Fibroblast of lung (primary cell): ENCODE results near the gene C1QTNF9.

ENCODE experiments used
- CTCF ChIP-seq, 2 donors: IDR thresholded peaks in 1 of 2; conservative IDR thresholded peaks in 1 of 2; 1 replicate in 1 of 2; 2 replicates in 1 of 2; pipeline ENCODE4 v1.5.1; 2011 to 2012; ENCODE audit warnings: low read length in 2 of 2, control low read depth in 1 of 2, inconsistent platforms in 1 of 2, low read depth in 1 of 2, mild to moderate bottlenecking in 1 of 2
- EZH2 ChIP-seq: IDR thresholded peaks from 2 replicates; pipeline ENCODE4 v1.5.1; 2012; ENCODE audit warnings: low read length, control low read depth, mild to moderate bottlenecking; ENCODE audit errors: missing control alignments

- no peak for TF ChIP-seq EZH2
- no peak for TF ChIP-seq CTCF (conservative IDR thresholded peaks at IDR 0.05 in 1 of 2, IDR thresholded peaks at IDR 0.05 in 1 of 2; ENCODE audit: low read depth in 1 of 2, low read length in 2 of 2)
Measured at GRCh38 chr13:24267274-24267673, 42.1 kb upstream of the C1QTNF9 start.
